B cell (primary cell): ENCODE results near the gene MET. TPM values are rescaled to one million over a fixed set of nuclear protein-coding genes. Genes with fewer than 3 reads are reported as not detected.

Experiments
- ATAC-seq: fragments of 200-7000 bp; cut with Tn5 transposase; one replicate; pipeline ENCODE4 v1.10.0; 2021; ENCODE audit warnings: low read depth, mild to moderate bottlenecking, moderate number of reproducible peaks, moderate library complexity
- CTCF ChIA-PET: fragments of 350-600 bp; sonication (Branson Sonifier 250); formaldehyde crosslinking; loops from one replicate; lab custom pipeline; 2021; ENCODE audit warnings: antibody characterized with exemption, inconsistent platforms; lab: Charles Lee
- POLR2A ChIA-PET: fragments of 350-600 bp; sonication (Branson Sonifier 250); formaldehyde crosslinking; loops from one replicate; lab custom pipeline; 2021; ENCODE audit warnings: antibody characterized with exemption; lab: Charles Lee
- DNase-seq: peaks from one replicate; pipeline ENCODE4 v3.0.0; 2013
- H2AFZ ChIP-seq: 2 replicates; pipeline ENCODE4 v1.6.1; 2012; ENCODE audit warnings: mild to moderate bottlenecking, low read depth, low read length; ENCODE audit not compliant: insufficient read depth, poor library complexity, severe bottlenecking
- H3K27ac ChIP-seq, 2 donors: 1 replicate in 1 of 2; 2 replicates in 1 of 2; pipeline ENCODE4 v1.5.1; 2012 to 2013; ENCODE audit warnings: low read length in 2 of 2, mild to moderate bottlenecking in 2 of 2, moderate library complexity in 1 of 2
- H3K27me3 ChIP-seq, 4 experiments: fragments of 200-600 bp in 1 of 4; sonication (generic) in 1 of 4; replicated peaks in 1 of 4; 1 replicate in 2 of 4; 2 replicates in 2 of 4; pipeline versions ENCODE4 v1.6.1 to v1.7.0; 2013 to 2016; ENCODE audit warnings: low read length in 3 of 4, mild to moderate bottlenecking in 2 of 4, mixed read lengths in 1 of 4, moderate library complexity in 1 of 4; ENCODE audit not compliant: insufficient read depth in 4 of 4, control insufficient read depth in 3 of 4; ENCODE audit errors: control extremely low read depth in 1 of 4
- H3K36me3 ChIP-seq, 2 experiments: replicated peaks in 1 of 2; 1 replicate in 1 of 2; 2 replicates in 1 of 2; pipeline versions ENCODE4 v1.6.1 to v1.7.1; 2013; ENCODE audit warnings: low read length in 1 of 2; ENCODE audit not compliant: insufficient read depth in 2 of 2, control insufficient read depth in 1 of 2; ENCODE audit errors: control extremely low read depth in 1 of 2, extremely low read depth in 1 of 2
- H3K4me1 ChIP-seq, 2 donors: fragments of 200-600 bp in 1 of 2; sonication (generic) in 1 of 2; 1 replicate in 1 of 2; 2 replicates in 1 of 2; pipeline versions ENCODE4 v1.5.1 to v1.6.1; 2013 to 2017; ENCODE audit warnings: low read length in 2 of 2; ENCODE audit not compliant: control insufficient read depth in 2 of 2, insufficient read depth in 2 of 2
- H3K4me2 ChIP-seq: replicated peaks from 2 replicates; pipeline ENCODE3; 2012; ENCODE audit warnings: mild to moderate bottlenecking, low read depth, low read length; ENCODE audit not compliant: poor library complexity, severe bottlenecking
- H3K4me3 ChIP-seq, 5 experiments: fragments of 200-600 bp in 1 of 5; sonication (generic) in 1 of 5; 1 replicate in 3 of 5; 2 replicates in 2 of 5; pipeline versions ENCODE4 v1.5.1 to v1.7.0; 2011 to 2016; ENCODE audit warnings: low read length in 4 of 5, mild to moderate bottlenecking in 4 of 5, low read depth in 2 of 5, control low read depth in 1 of 5, moderate library complexity in 1 of 5; ENCODE audit not compliant: insufficient read depth in 1 of 5; ENCODE audit errors: control extremely low read depth in 1 of 5, extremely low read depth in 1 of 5
- H3K79me2 ChIP-seq: fragments of 200-600 bp; sonication (generic); one replicate; pipeline ENCODE4 v1.6.0; 2016; ENCODE audit warnings: low read length; ENCODE audit not compliant: control insufficient read depth, insufficient read depth
- H3K9ac ChIP-seq: fragments of 200-600 bp; sonication (generic); 2 replicates; pipeline ENCODE4 v1.6.1; 2017; ENCODE audit warnings: mild to moderate bottlenecking, low read length, moderate library complexity
- H3K9me3 ChIP-seq, 3 donors: one replicate each; pipeline versions ENCODE4 v1.6.1 to v1.7.1; 2013; ENCODE audit warnings: low read length in 2 of 3; ENCODE audit not compliant: control insufficient read depth in 2 of 3, insufficient read depth in 1 of 3; ENCODE audit errors: control extremely low read depth in 1 of 3
- H4K20me1 ChIP-seq: 2 replicates; pipeline ENCODE4 v1.6.0; 2012; ENCODE audit warnings: mild to moderate bottlenecking, low read length; ENCODE audit not compliant: insufficient read depth, control insufficient read depth, poor library complexity, severe bottlenecking
- H3K27ac Mint-ChIP-seq: one replicate; pipeline ENCODE4 v1.8.0; 2021; ENCODE audit warnings: mixed read lengths
- H3K27me3 Mint-ChIP-seq: one replicate; pipeline ENCODE4 v1.8.0; 2021; ENCODE audit warnings: mixed read lengths
- H3K4me1 Mint-ChIP-seq: one replicate; pipeline ENCODE4 v1.8.0; 2021; ENCODE audit warnings: mixed read lengths
- H3K4me3 Mint-ChIP-seq: one replicate; pipeline ENCODE4 v1.8.0; 2021; ENCODE audit warnings: mixed read lengths
- H3K9me3 Mint-ChIP-seq: one replicate; pipeline ENCODE4 v1.8.0; 2022; ENCODE audit warnings: mixed read lengths; ENCODE audit not compliant: insufficient read depth
- EZH2 ChIP-seq: IDR thresholded peaks from 2 replicates; pipeline ENCODE4 v1.6.1; 2012; ENCODE audit warnings: borderline replicate concordance, low read depth, mild to moderate bottlenecking, moderate library complexity, low read length; ENCODE audit not compliant: insufficient read depth, poor library complexity, severe bottlenecking
- WGBS: methylation state at CpG from one replicate; pipeline ENCODE4 v1.1.5; 2013; ENCODE audit warnings: missing lambda C conversion rate; ENCODE audit not compliant: insufficient coverage; 5-methylcytosine and 5-hydroxymethylcytosine counted together
- intact Hi-C: fragments of 100-400 bp; cut with micrococcal nuclease; formaldehyde crosslinking; loops from one replicate; pipeline ENCODE4 v1.10.0; 2022
- polyA plus RNA-seq: library from polyadenylated mRNA; depleted of rRNA; stranded (reverse); fragments of >200 nt; gene quantifications from 2 replicates; pipeline ENCODE4 v1.2.3, GENCODE V29; 2012
- total RNA-seq, 2 donors: library from RNA; stranded (reverse); fragments of 120-200 nt in 1 of 2; gene quantifications; 1 replicate in 1 of 2; 2 replicates in 1 of 2; pipeline versions ENCODE4 v1.2.3 to v1.2.4, GENCODE V29; 2013 to 2022
- TF ChIP-seq, protein P1 (sequence below): fragments of 200-600 bp; IDR thresholded peaks from one replicate; pipeline ENCODE4 v1.8.0; 2022; ENCODE audit warnings: antibody characterized with exemption, mild to moderate bottlenecking

MET gene
- total and polyA plus RNA-seq, 2 donors (not counting 1 experiment from before 2014, with no cell fraction given), result 0.03 to 0.59 TPM

DNA sequence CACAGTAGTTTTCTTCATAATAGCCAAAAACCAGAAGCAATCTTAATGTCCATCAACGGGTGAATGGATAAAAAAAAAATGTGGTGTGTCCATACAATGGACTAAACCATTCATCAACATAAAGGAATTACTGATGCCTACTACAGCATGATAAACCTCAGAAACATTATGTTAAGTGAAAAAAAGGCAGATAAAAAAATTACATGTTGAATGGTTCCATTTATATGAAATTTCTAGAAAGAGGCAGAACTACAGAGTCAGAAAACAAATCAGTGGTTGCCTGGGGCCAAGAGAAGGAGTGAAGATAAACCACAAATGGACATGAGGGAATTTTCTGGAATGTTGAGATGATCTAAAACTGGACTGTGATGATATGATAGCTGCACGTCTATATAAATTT, 115.9 kb downstream of the MET start:
- WGBS, result no CpG with 5 or more reads among the region's 2 CpGs
- POLR2A ChIA-PET, result no interaction called here
- CTCF ChIA-PET, result interaction anchor here (1.1 to 2.8 kb wide), 2 partner anchors 20 to 197 kb away, joined by 6 to 12 read pairs; no protein-coding TSS in a partner anchor
- DNase-seq (no peak), ATAC-seq (no peak)
- H4K20me1 ChIP-seq, result no peaks in the 10 kb centered on the region
- H3K27ac Mint-ChIP-seq, result no peak overlapping the region
- no peak overlapping the region for H3K4me3 Mint-ChIP-seq
- H3K9ac ChIP-seq, result no peak overlapping the region
- H3K4me1 Mint-ChIP-seq, result no peaks in the 10 kb centered on the region
- H3K4me3 ChIP-seq, result no peak overlapping the region
- H3K9me3 Mint-ChIP-seq, result no peaks in the 10 kb centered on the region
- TF ChIP-seq, protein P1, sequence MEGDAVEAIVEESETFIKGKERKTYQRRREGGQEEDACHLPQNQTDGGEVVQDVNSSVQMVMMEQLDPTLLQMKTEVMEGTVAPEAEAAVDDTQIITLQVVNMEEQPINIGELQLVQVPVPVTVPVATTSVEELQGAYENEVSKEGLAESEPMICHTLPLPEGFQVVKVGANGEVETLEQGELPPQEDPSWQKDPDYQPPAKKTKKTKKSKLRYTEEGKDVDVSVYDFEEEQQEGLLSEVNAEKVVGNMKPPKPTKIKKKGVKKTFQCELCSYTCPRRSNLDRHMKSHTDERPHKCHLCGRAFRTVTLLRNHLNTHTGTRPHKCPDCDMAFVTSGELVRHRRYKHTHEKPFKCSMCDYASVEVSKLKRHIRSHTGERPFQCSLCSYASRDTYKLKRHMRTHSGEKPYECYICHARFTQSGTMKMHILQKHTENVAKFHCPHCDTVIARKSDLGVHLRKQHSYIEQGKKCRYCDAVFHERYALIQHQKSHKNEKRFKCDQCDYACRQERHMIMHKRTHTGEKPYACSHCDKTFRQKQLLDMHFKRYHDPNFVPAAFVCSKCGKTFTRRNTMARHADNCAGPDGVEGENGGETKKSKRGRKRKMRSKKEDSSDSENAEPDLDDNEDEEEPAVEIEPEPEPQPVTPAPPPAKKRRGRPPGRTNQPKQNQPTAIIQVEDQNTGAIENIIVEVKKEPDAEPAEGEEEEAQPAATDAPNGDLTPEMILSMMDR, result no peak
- TF ChIP-seq EZH2, result no peak
- intact Hi-C loops, result loop anchor here (5.0 kb wide), 2 partner anchors 96 to 116 kb away; partner anchors contain the start of gene MET
- no peaks in the 10 kb centered on the region for H3K36me3 ChIP-seq
- H3K27me3 Mint-ChIP-seq, result no peaks in the 10 kb centered on the region
- no peak overlapping the region for H3K4me2 ChIP-seq
- no peaks in the 10 kb centered on the region for H3K9me3 ChIP-seq
- H3K4me1 ChIP-seq, result peaks cover 4 to 11% of the 10 kb centered on the region in 2 donors
- no peaks in the 10 kb centered on the region for H3K27me3 ChIP-seq
- H3K79me2 ChIP-seq, result no peaks in the 10 kb centered on the region
- no peak overlapping the region for H2AFZ ChIP-seq
- no peak overlapping the region for H3K27ac ChIP-seq

DNA sequence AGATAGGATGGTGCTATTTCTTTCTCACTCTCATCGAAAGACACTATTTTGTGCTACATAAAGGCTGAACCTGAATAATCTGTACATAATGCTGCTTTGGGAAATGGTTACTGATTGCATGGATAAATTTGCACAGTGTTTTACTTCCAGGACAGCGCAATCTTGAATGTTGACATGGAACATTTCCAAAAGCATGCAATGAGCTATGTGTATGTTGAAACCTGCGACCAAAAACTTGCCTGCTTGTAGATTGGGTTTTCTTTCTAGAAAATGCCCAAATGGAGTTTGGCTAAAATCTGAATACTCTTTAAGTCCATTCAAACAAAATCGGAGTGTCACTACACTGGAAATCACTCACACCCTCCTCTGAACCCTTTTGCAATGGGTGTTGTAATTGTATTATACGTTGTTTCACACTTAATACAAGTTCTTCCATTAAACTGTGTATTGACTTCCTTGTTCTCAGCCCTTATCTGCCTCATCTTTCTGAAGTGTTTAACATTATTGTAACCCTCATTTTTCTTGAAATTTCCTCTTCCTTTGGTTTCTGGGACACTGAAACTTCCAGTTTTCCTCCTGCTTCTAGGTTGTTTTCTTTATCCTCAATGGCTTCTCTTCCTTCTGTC, 116.7 kb downstream of the MET start:
- ATAC-seq (no peak), DNase-seq (no peak)
- Mint-ChIP-seq H3K27ac (no peak overlapping the region), H3K4me1 (no peaks in the 10 kb centered on the region), H3K27me3 (no peaks in the 10 kb centered on the region), H3K9me3 (no peaks in the 10 kb centered on the region), H3K4me3 (no peak overlapping the region)
- Histone ChIP-seq H3K27ac (no peak overlapping the region), H3K9ac (no peak overlapping the region), H3K9me3 (peaks cover 0 to 5% (median 0%) of the 10 kb centered on the region in 3 donors), H4K20me1 (no peaks in the 10 kb centered on the region), H3K79me2 (no peaks in the 10 kb centered on the region), H3K4me3 (no peak overlapping the region), H3K4me2 (no peak overlapping the region), H3K27me3 (no peaks in the 10 kb centered on the region), H2AFZ (no peak overlapping the region), H3K36me3 (no peaks in the 10 kb centered on the region), H3K4me1 (peaks cover 4 to 11% of the 10 kb centered on the region in 2 donors)
- CTCF ChIA-PET, result interaction anchor here (1.1 to 2.8 kb wide), 2 partner anchors 19 to 197 kb away, joined by 6 to 12 read pairs; no protein-coding TSS in a partner anchor
- intact Hi-C loops, result loop anchor here (5.0 kb wide), 2 partner anchors 96 to 116 kb away; partner anchors contain the start of gene MET
- TF ChIP-seq EZH2, result no peak
- TF ChIP-seq, protein P1, result no peak
- WGBS, result 100% methylated on average over 1 of the region's 5 CpGs
- POLR2A ChIA-PET, result no interaction called here
